Body of pancreas (tissue), 4 donors: ENCODE measurements around the gene SNURF.

Source experiments
- CTCF ChIP-seq, 7 experiments: fragments of 450-650 bp in 4 of 7; fragments of 200-600 bp in 3 of 7; sonication (generic) in 3 of 7; IDR thresholded peaks; one replicate each; pipeline ENCODE4 v1.5.1; 2016 to 2019; ENCODE audit warnings: antibody characterized with exemption in 7 of 7
- POLR2A ChIP-seq, 3 donors: fragments of 450-650 bp; IDR thresholded peaks; one replicate each; pipeline ENCODE4 v1.6.1; 2016; ENCODE audit warnings: antibody characterized with exemption in 3 of 3, mild to moderate bottlenecking in 2 of 3

- TF ChIP-seq CTCF (IDR thresholded peaks at IDR 0.05) (no peak), POLR2A (IDR thresholded peaks at IDR 0.05) (no peak)
Observed at GRCh38 chr15:24919446-24919845, 35.3 kb upstream of the SNURF start.
